Epithelial cell of alveolus of lung (primary cell): Measurements from ENCODE around the gene CTSS. TPM values are rescaled to one million over a fixed set of nuclear protein-coding genes. Genes with fewer than 3 reads are reported as not detected.

Experiments
- total RNA-seq: library from RNA; depleted of rRNA; stranded (reverse); fragments of >200 nt; gene quantifications from 2 replicates; pipeline ENCODE4 v1.2.1, GENCODE V29; 2015

Gene CTSS
- total RNA-seq, result 2.2 and 25.2 TPM in 2 replicates

GRCh38 chr1:150765296-150765976, at the start of gene CTSS:
TSS of gene CTSS (minus strand) at chr1:150765778. CDS start at chr1:150764763, 1,015 bp downstream.

GRCh38 chr1:150808121-150808520, 42.5 kb upstream of the CTSS start, which contains the start of gene CTSK:
TSS of gene CTSK (minus strand) at chr1:150808260. CDS start at chr1:150806805, 1,455 bp downstream.

GRCh38 chr1:150720703-150721102, 44.9 kb downstream of the CTSS start, which contains the start of gene HORMAD1:
TSS of gene HORMAD1 (minus strand) at chr1:150720895. CDS start at chr1:150719505, 1,390 bp downstream.

DNA sequence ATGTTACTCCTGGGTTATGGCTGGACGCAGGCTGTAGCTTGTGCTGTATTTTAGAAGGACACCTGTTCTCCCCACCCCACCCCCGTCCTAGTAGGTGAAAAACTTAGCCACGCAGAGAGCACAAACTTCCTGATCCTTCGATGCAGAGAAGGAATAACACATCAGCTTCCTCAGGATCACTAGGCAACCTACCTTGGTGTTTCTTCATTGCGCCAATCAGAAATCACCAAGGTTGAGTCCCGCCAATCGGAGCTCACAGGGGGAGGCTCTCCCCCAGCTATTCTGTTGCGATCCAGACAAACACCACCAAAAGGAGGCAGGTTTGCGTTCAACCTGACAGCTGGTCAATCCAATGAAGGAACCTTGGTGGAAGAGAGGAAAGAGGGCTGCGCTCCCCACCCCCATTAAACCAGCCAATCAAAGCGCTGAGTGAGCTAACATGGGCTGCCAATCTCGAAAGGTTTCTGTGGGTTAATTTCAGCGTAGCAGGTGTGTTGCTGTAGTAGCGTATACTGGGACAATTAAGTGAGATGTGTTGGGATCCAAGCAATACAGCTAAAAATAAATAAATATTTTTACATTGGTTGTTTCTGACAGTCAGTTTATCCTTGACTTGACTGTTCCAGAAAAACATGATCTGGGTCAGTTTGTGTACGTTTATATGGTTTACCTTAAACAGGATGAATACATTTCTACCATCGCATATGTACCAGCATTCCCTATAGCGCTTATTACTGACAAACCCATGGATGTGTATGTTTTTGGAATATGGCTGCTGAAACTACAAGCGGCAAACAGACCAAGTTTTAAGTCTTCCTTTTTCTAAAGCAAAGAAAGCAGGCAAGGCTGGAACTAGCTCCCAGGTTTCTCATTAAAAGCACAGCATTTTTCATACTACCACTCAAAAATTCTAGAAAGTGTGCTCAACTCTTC, 68.3 kb downstream of the CTSS start, which contains the start of gene GOLPH3L:
Gene GOLPH3L, minus strand, starts transcription at position 160 of the 933 bp plus-strand sequence. CDS start 2,316 bp downstream, outside the sequence.

Other genes with a start within 250 kb of the CTSS start
- 9.4 and 70.6 TPM in 2 replicates for gene ADAMTSL4, start 216.4 kb downstream of the CTSS start, total RNA-seq
- 187 and 309 TPM in 2 replicates for gene MCL1, start 186.2 kb downstream of the CTSS start, total RNA-seq
- 80.5 and 123 TPM in 2 replicates for gene ENSA, start 136.2 kb downstream of the CTSS start, total RNA-seq
- gene GOLPH3L, start 68.6 kb downstream of the CTSS start, total RNA-seq, result 16.0 and 18.1 TPM in 2 replicates
- 0.26 TPM in 1 of 2 replicates, not detected in the other for gene HORMAD1, start 44.9 kb downstream of the CTSS start, total RNA-seq
- 27.4 and 136 TPM in 2 replicates for gene CTSK, start 42.5 kb upstream of the CTSS start, total RNA-seq
- gene ARNT, start 110.8 kb upstream of the CTSS start, total RNA-seq, result 23.5 and 58.0 TPM in 2 replicates
- not detected in 2 replicates for gene CTXND2, start 121.4 kb upstream of the CTSS start, total RNA-seq
- 20.0 and 24.9 TPM in 2 replicates for gene SETDB1, start 160.6 kb upstream of the CTSS start, total RNA-seq
- gene CERS2, start 209.1 kb upstream of the CTSS start, total RNA-seq, result 124 and 274 TPM in 2 replicates
- 0.13 TPM in 1 of 2 replicates, not detected in the other for gene ANXA9, start 216.5 kb upstream of the CTSS start, total RNA-seq
- gene MINDY1, start 241.1 kb upstream of the CTSS start, total RNA-seq, result 7.8 and 18.1 TPM in 2 replicates
- gene PRUNE1, start 242.7 kb upstream of the CTSS start, total RNA-seq, result 11.8 and 28.0 TPM in 2 replicates